SK-N-MC (cell line): ENCODE data around the gene PYCR2.

Experiments
- EZH2 ChIP-seq: fragments of 200-600 bp; sonication (generic); IDR thresholded peaks from one replicate; pipeline ENCODE4 v1.6.1; 2017; ENCODE audit warnings: antibody characterized with exemption
- FOXP2 ChIP-seq: optimal IDR thresholded peaks from 2 replicates; pipeline ENCODE3; 2011; ENCODE audit warnings: mild to moderate bottlenecking, moderate library complexity; ENCODE audit not compliant: insufficient read depth; ENCODE audit errors: extremely low read length, control extremely low read depth
- POLR2AphosphoS5 ChIP-seq: IDR thresholded peaks from 2 replicates; pipeline ENCODE4 v1.6.1; 2012; ENCODE audit warnings: mild to moderate bottlenecking, low read depth, low read length, borderline replicate concordance

- TF ChIP-seq EZH2 (no peak), FOXP2 (no peak), POLR2AphosphoS5 (no peak)
Observed at GRCh38 chr1:225882694-225883615, 41.1 kb downstream of the PYCR2 start.
